NCI-H1417 treated with DMSO at 0.1 percent for 48 hours (cell line): ENCODE measurements around the gene ADH4.

Experiments
- DNase-seq: peaks from one replicate; lab custom pipeline; 2025; lab: John Stamatoyannopoulos, UW

Gene ADH4

GRCh38 chr4:99079625-99080295, 64.3 kb downstream of the ADH4 start:
- DNase-seq, result no peak

- DNase-seq, result no peak
Measured at GRCh38 chr4:99078931-99079624, 65.0 kb downstream of the ADH4 start.

- no peak for DNase-seq
Measured at GRCh38 chr4:99078336-99078735, 65.8 kb downstream of the ADH4 start.

- DNase-seq, result no peak
Measured at GRCh38 chr4:99077177-99077576, 66.9 kb downstream of the ADH4 start.

GRCh38 chr4:99076292-99076976, 67.7 kb downstream of the ADH4 start:
- no peak for DNase-seq

GRCh38 chr4:99074816-99075215, 69.3 kb downstream of the ADH4 start:
- DNase-seq, result no peak
